Fibroblast of lung (primary cell): ENCODE data around the gene CRYBG2. TPM values are rescaled to one million over a fixed set of nuclear protein-coding genes. Genes with fewer than 3 reads are reported as not detected.

ENCODE experiments used
- DNase-seq, 2 donors: peaks; one replicate each; pipeline versions ENCODE4 v3.0.0 to v3.0.0-alpha.2; 2010; ENCODE audit warnings: low read depth in 2 of 2
- H2AFZ ChIP-seq: 2 replicates; pipeline ENCODE4 v1.5.1; 2012; ENCODE audit warnings: low read length, control low read depth, inconsistent platforms
- H3K27ac ChIP-seq: 2 replicates; pipeline ENCODE4 v1.5.1; 2011; ENCODE audit warnings: low read length, control low read depth; ENCODE audit not compliant: insufficient read depth
- H3K27me3 ChIP-seq: 2 replicates; pipeline ENCODE4 v1.5.1; 2011; ENCODE audit warnings: mild to moderate bottlenecking, low read length; ENCODE audit not compliant: control insufficient read depth, insufficient read depth
- H3K36me3 ChIP-seq: 2 replicates; pipeline ENCODE4 v1.5.1; 2011; ENCODE audit warnings: low read length; ENCODE audit not compliant: control insufficient read depth, insufficient read depth
- H3K4me1 ChIP-seq: 2 replicates; pipeline ENCODE4 v1.5.1; 2011; ENCODE audit warnings: low read length; ENCODE audit not compliant: control insufficient read depth, insufficient read depth; ENCODE audit errors: extremely low read depth
- H3K4me2 ChIP-seq: 2 replicates; pipeline ENCODE4 v1.5.1; 2011; ENCODE audit warnings: low read length, control low read depth; ENCODE audit not compliant: insufficient read depth; ENCODE audit errors: extremely low read depth
- H3K4me3 ChIP-seq, 4 experiments: fragments of 200-600 bp in 1 of 4; sonication (generic) in 1 of 4; replicated peaks in 1 of 4; 2 replicates each; pipeline ENCODE4 v1.5.1; 2011 to 2016; ENCODE audit warnings: low read length in 4 of 4, low read depth in 3 of 4, mild to moderate bottlenecking in 3 of 4, control low read depth in 2 of 4, inconsistent platforms in 1 of 4, mixed read lengths in 1 of 4; ENCODE audit not compliant: insufficient read depth in 1 of 4; ENCODE audit errors: control extremely low read depth in 1 of 4
- H3K79me2 ChIP-seq: 2 replicates; pipeline ENCODE4 v1.5.1; 2012; ENCODE audit warnings: mild to moderate bottlenecking, low read length, inconsistent platforms; ENCODE audit not compliant: control insufficient read depth, insufficient read depth
- H3K9ac ChIP-seq: 2 replicates; pipeline ENCODE4 v1.5.1; 2011; ENCODE audit warnings: mild to moderate bottlenecking, low read length, control low read depth; ENCODE audit not compliant: insufficient read depth
- H3K9me3 ChIP-seq: 2 replicates; pipeline ENCODE4 v1.5.1; 2012; ENCODE audit warnings: low read depth, low read length; ENCODE audit not compliant: control insufficient read depth, insufficient read depth
- H4K20me1 ChIP-seq: 2 replicates; pipeline ENCODE4 v1.5.1; 2011; ENCODE audit warnings: low read length; ENCODE audit not compliant: control insufficient read depth, insufficient read depth; ENCODE audit errors: extremely low read depth
- CTCF ChIP-seq, 2 donors: IDR thresholded peaks in 1 of 2; conservative IDR thresholded peaks in 1 of 2; 1 replicate in 1 of 2; 2 replicates in 1 of 2; pipeline ENCODE4 v1.5.1; 2011 to 2012; ENCODE audit warnings: low read length in 2 of 2, control low read depth in 1 of 2, inconsistent platforms in 1 of 2, low read depth in 1 of 2, mild to moderate bottlenecking in 1 of 2
- EZH2 ChIP-seq: IDR thresholded peaks from 2 replicates; pipeline ENCODE4 v1.5.1; 2012; ENCODE audit warnings: low read length, control low read depth, mild to moderate bottlenecking; ENCODE audit errors: missing control alignments
- polyA plus RNA-seq, 2 donors: library from polyadenylated mRNA; depleted of rRNA in 1 of 2; stranded (reverse) in 1 of 2; unstranded in 1 of 2; fragments of >200 nt; gene quantifications; 2 replicates each; pipeline ENCODE4 v1.2.1, GENCODE V29; 2011 to 2012; ENCODE audit warnings: missing spikeins in 1 of 2
- total RNA-seq: library from RNA; depleted of rRNA; stranded (reverse); fragments of >200 nt; gene quantifications from 2 replicates; pipeline ENCODE4 v1.2.1, GENCODE V29; 2014

The CRYBG2 gene
- total and polyA plus RNA-seq, 2 donors (not counting 1 experiment from before 2014, with no cell fraction given) = not detected

- no peak for TF ChIP-seq CTCF (conservative IDR thresholded peaks at IDR 0.05 in 1 of 2, IDR thresholded peaks at IDR 0.05 in 1 of 2; ENCODE audit: low read depth in 1 of 2, low read length in 2 of 2)
- no peak for TF ChIP-seq EZH2
- no peak for DNase-seq
- Histone ChIP-seq H3K4me1 (peaks cover 6% of the 10 kb centered on the region), H3K36me3 (no peaks in the 10 kb centered on the region), H3K9me3 (no peaks in the 10 kb centered on the region), H3K4me2 (no peak overlapping the region), H3K4me3 (no peak overlapping the region), H2AFZ (no peak overlapping the region), H3K79me2 (no peaks in the 10 kb centered on the region), H3K27ac (no peak overlapping the region), H3K27me3 (no peaks in the 10 kb centered on the region), H3K9ac (no peak overlapping the region), H4K20me1 (no peaks in the 10 kb centered on the region)
These were observed 31.9 kb downstream of the CRYBG2 start for GRCh38 chr1:26322042-26322331.

GRCh38 chr1:26321315-26322041 lies 32.5 kb downstream of the CRYBG2 start:
- H3K27ac ChIP-seq = no peak overlapping the region
- TF ChIP-seq CTCF (conservative IDR thresholded peaks at IDR 0.05 in 1 of 2, IDR thresholded peaks at IDR 0.05 in 1 of 2; ENCODE audit: low read depth in 1 of 2, low read length in 2 of 2) (peak; percentile 82 to 93), EZH2 (no peak)
- peak overlapping the region; percentile 87 for H2AFZ ChIP-seq
- H3K27me3 ChIP-seq = no peaks in the 10 kb centered on the region
- H3K36me3 ChIP-seq = no peaks in the 10 kb centered on the region
- H3K9ac ChIP-seq = no peak overlapping the region
- no peaks in the 10 kb centered on the region for H3K79me2 ChIP-seq
- H3K4me1 ChIP-seq = peaks cover 6% of the 10 kb centered on the region
- DNase-seq = peak; percentile 70 to 86
- peak overlapping the region; percentile 17 for H3K4me2 ChIP-seq
- H3K9me3 ChIP-seq = no peaks in the 10 kb centered on the region
- H4K20me1 ChIP-seq = no peaks in the 10 kb centered on the region
- peak overlapping the region in 1 of 4 experiments; percentile 11 for H3K4me3 ChIP-seq

- Histone ChIP-seq H3K9me3 (no peaks in the 10 kb centered on the region), H3K4me2 (peak overlapping the region; percentile 17), H3K4me1 (peaks cover 6% of the 10 kb centered on the region), H3K36me3 (no peaks in the 10 kb centered on the region), H3K4me3 (no peak overlapping the region), H2AFZ (peak overlapping the region; percentile 87), H3K79me2 (no peaks in the 10 kb centered on the region), H4K20me1 (no peaks in the 10 kb centered on the region), H3K9ac (no peak overlapping the region), H3K27me3 (no peaks in the 10 kb centered on the region), H3K27ac (no peak overlapping the region)
- DNase-seq = no peak
- TF ChIP-seq EZH2 (no peak), CTCF (conservative IDR thresholded peaks at IDR 0.05 in 1 of 2, IDR thresholded peaks at IDR 0.05 in 1 of 2; ENCODE audit: low read depth in 1 of 2, low read length in 2 of 2) (no peak)
These were observed 33.0 kb downstream of the CRYBG2 start for GRCh38 chr1:26320896-26321295.
